Natural killer cell (primary cell): ENCODE results near the gene MYO9A. TPM values are rescaled to one million over a fixed set of nuclear protein-coding genes. Genes with fewer than 3 reads are reported as not detected.

ENCODE experiments used
- ATAC-seq, 3 donors: fragments of 150-1000 bp in 2 of 3; fragments of 200-7000 bp in 1 of 3; cut with Tn5 transposase; 1 replicate in 1 of 3; 2 replicates in 2 of 3; pipeline ENCODE4 v1.10.0; 2021; ENCODE audit warnings: mild to moderate bottlenecking in 2 of 3, moderate library complexity in 2 of 3
- DNase-seq, 2 donors: peaks; one replicate each; pipeline versions ENCODE4 v3.0.0 to v3.0.0-alpha.2; 2013 to 2021; ENCODE audit warnings: mixed read lengths in 1 of 2
- H3K27ac ChIP-seq: one replicate; pipeline ENCODE4 v1.5.1; 2013; ENCODE audit warnings: mild to moderate bottlenecking, low read length
- H3K27me3 ChIP-seq: one replicate; pipeline ENCODE4 v1.6.1; 2013; ENCODE audit warnings: low read length; ENCODE audit not compliant: control insufficient read depth, insufficient read depth
- H3K36me3 ChIP-seq: one replicate; pipeline ENCODE4 v1.6.1; 2013; ENCODE audit warnings: low read length; ENCODE audit not compliant: control insufficient read depth, insufficient read depth
- H3K4me1 ChIP-seq: one replicate; pipeline ENCODE4 v1.6.1; 2013; ENCODE audit warnings: low read length; ENCODE audit not compliant: control insufficient read depth, insufficient read depth
- H3K4me3 ChIP-seq: one replicate; pipeline ENCODE4 v1.5.1; 2013; ENCODE audit warnings: low read length
- H3K9me3 ChIP-seq: one replicate; pipeline ENCODE4 v1.6.1; 2013; ENCODE audit warnings: low read length; ENCODE audit not compliant: control insufficient read depth, insufficient read depth
- H3K27ac Mint-ChIP-seq, 2 donors: one replicate each; pipeline ENCODE4 v1.8.0; 2022; ENCODE audit warnings: mild to moderate bottlenecking in 2 of 2, mixed read lengths in 2 of 2, moderate library complexity in 1 of 2
- H3K27me3 Mint-ChIP-seq, 2 donors: one replicate each; pipeline ENCODE4 v1.8.0; 2022; ENCODE audit warnings: low read depth in 2 of 2, mixed read lengths in 2 of 2
- H3K36me3 Mint-ChIP-seq: one replicate; pipeline ENCODE4 v1.8.0; 2022; ENCODE audit warnings: mixed read lengths
- H3K4me1 Mint-ChIP-seq, 2 donors: one replicate each; pipeline ENCODE4 v1.8.0; 2022; ENCODE audit warnings: mixed read lengths in 2 of 2
- H3K4me3 Mint-ChIP-seq: one replicate; pipeline ENCODE4 v1.8.0; 2022; ENCODE audit warnings: mild to moderate bottlenecking, moderate library complexity, mixed read lengths
- H3K9me3 Mint-ChIP-seq, 2 donors: one replicate each; pipeline ENCODE4 v1.8.0; 2022; ENCODE audit warnings: mixed read lengths in 2 of 2
- CTCF ChIP-seq: fragments of 200-600 bp; IDR thresholded peaks from one replicate; pipeline ENCODE4 v1.8.0; 2022; ENCODE audit warnings: antibody characterized with exemption
- WGBS: methylation state at CpG from one replicate; pipeline ENCODE4 v1.1.7; 2013; ENCODE audit warnings: missing lambda C conversion rate; ENCODE audit not compliant: insufficient coverage; 5-methylcytosine and 5-hydroxymethylcytosine counted together
- intact Hi-C: fragments of 100-400 bp; cut with micrococcal nuclease; formaldehyde crosslinking; loops from one replicate; pipeline ENCODE4 v1.14.2; 2022
- total RNA-seq, 4 donors: library from RNA; stranded (reverse); fragments of 120-200 nt in 1 of 4; gene quantifications; one replicate each; pipeline versions ENCODE4 v1.2.3 to v1.2.4, GENCODE V29; 2013 to 2022

MYO9A gene
- total RNA-seq, 3 donors from 2014 or later (not counting 1 experiment from before 2014, with no cell fraction given) = 36.3 to 40.4 (median 37.3) TPM

GRCh38 chr15:72155003-72155621 lies 37.2 kb upstream of the MYO9A start:
- no peak for TF ChIP-seq CTCF
- 84% methylated on average over 14 of the region's 14 CpGs for WGBS
- no peaks in the 10 kb centered on the region for H3K27me3 ChIP-seq

GRCh38 chr15:72154316-72154715 lies 36.4 kb upstream of the MYO9A start:
- intact Hi-C loops = no loop called here
- no peak overlapping the region for H3K4me3 ChIP-seq
- Mint-ChIP-seq H3K4me3 (no peak overlapping the region), H3K9me3 (no peaks in the 10 kb centered on the region), H3K4me1 (peaks cover 6 to 10% of the 10 kb centered on the region in 2 donors), H3K27ac (no peak overlapping the region), H3K36me3 (no peaks in the 10 kb centered on the region), H3K27me3 (no peaks in the 10 kb centered on the region)
- DNase-seq (no peak), ATAC-seq (no peak)
- no peaks in the 10 kb centered on the region for H3K36me3 ChIP-seq
- no peak overlapping the region for H3K27ac ChIP-seq
- TF ChIP-seq CTCF = no peak
- no peaks in the 10 kb centered on the region for H3K27me3 ChIP-seq
- H3K4me1 ChIP-seq = peaks cover 6% of the 10 kb centered on the region
- WGBS = 92% methylated on average over 7 of the region's 7 CpGs
- no peaks in the 10 kb centered on the region for H3K9me3 ChIP-seq

More at GRCh38 chr15:72155003-72155621, 37.2 kb upstream of the MYO9A start:
- Mint-ChIP-seq H3K27ac (peak overlapping the region in 1 of 2 donors; percentile 76), H3K36me3 (no peaks in the 10 kb centered on the region), H3K4me3 (peak overlapping the region; percentile 85), H3K9me3 (no peaks in the 10 kb centered on the region), H3K4me1 (peaks cover 6 to 10% of the 10 kb centered on the region in 2 donors), H3K27me3 (no peaks in the 10 kb centered on the region)
- Histone ChIP-seq H3K36me3 (no peaks in the 10 kb centered on the region), H3K4me1 (peaks cover 6% of the 10 kb centered on the region), H3K4me3 (no peak overlapping the region), H3K27ac (no peak overlapping the region), H3K9me3 (no peaks in the 10 kb centered on the region)
- intact Hi-C loops = loop anchor here (5.0 kb wide), 1 partner anchor 708 kb away; no protein-coding TSS in a partner anchor
- DNase-seq (no peak), ATAC-seq (no peak)

GRCh38 chr15:72153269-72154000 lies 35.5 kb upstream of the MYO9A start:
- H3K4me1 Mint-ChIP-seq = peaks cover 6 to 10% of the 10 kb centered on the region in 2 donors

More at GRCh38 chr15:72153269-72154000, 35.5 kb upstream of the MYO9A start:
- Histone ChIP-seq H3K27me3 (no peaks in the 10 kb centered on the region), H3K4me1 (peaks cover 6% of the 10 kb centered on the region), H3K4me3 (no peak overlapping the region), H3K9me3 (no peaks in the 10 kb centered on the region), H3K36me3 (no peaks in the 10 kb centered on the region), H3K27ac (no peak overlapping the region)
- intact Hi-C loops = no loop called here
- no peaks in the 10 kb centered on the region for H3K27me3 Mint-ChIP-seq
- 97% methylated on average over 5 of the region's 5 CpGs for WGBS
- no peaks in the 10 kb centered on the region for H3K9me3 Mint-ChIP-seq
- H3K36me3 Mint-ChIP-seq = no peaks in the 10 kb centered on the region
- DNase-seq (no peak), ATAC-seq (no peak)
- no peak overlapping the region for H3K27ac Mint-ChIP-seq
- TF ChIP-seq CTCF = no peak
- no peak overlapping the region for H3K4me3 Mint-ChIP-seq
